Endothelial cell of umbilical vein (primary cell): Measurements from ENCODE around the gene KRTAP10-5. TPM values are rescaled to one million over a fixed set of nuclear protein-coding genes. Genes with fewer than 3 reads are reported as not detected.

ENCODE experiments used
- BruUV-seq: library from RNA; stranded (reverse); fragments of 400-500 nt; replicated peaks from 2 replicates; lab custom pipeline; 2021; lab: Mats Ljungman, UMichigan
- CTCF ChIA-PET: fragments of 300-600, 350-600 bp; sonication (Branson Sonifier 250); formaldehyde crosslinking; loops from one replicate; lab custom pipeline; 2021; ENCODE audit warnings: antibody characterized with exemption, inconsistent platforms; lab: Charles Lee
- POLR2A ChIA-PET: fragments of 300-600, 350-600 bp; sonication (Branson Sonifier 250); formaldehyde crosslinking; loops from one replicate; lab custom pipeline; 2021; ENCODE audit warnings: antibody characterized with exemption, inconsistent platforms; lab: Charles Lee
- DNase-seq: peaks from one replicate; pipeline ENCODE4 v3.0.0-alpha.2; 2011; ENCODE audit warnings: low read depth, low spot score
- FAIRE-seq: peaks from 2 replicates; lab custom pipeline; 2011; peaks lifted over from hg19 to GRCh38; lab: Jason Lieb, UNC
- H2AFZ ChIP-seq: 2 replicates; pipeline ENCODE4 v1.6.0; 2012; ENCODE audit warnings: low read depth, low read length, control low read depth, inconsistent platforms
- H3K27ac ChIP-seq: 2 replicates; pipeline ENCODE4 v1.5.1; 2011; ENCODE audit warnings: low read depth, mild to moderate bottlenecking, control low read depth, low read length, moderate library complexity; ENCODE audit not compliant: insufficient read depth
- H3K27me3 ChIP-seq, 2 experiments: 2 replicates each; pipeline versions ENCODE4 v1.6.0 to v1.6.1; 2011; ENCODE audit warnings: low read length in 2 of 2, mixed read lengths in 1 of 2; ENCODE audit not compliant: control insufficient read depth in 2 of 2, insufficient read depth in 2 of 2
- H3K36me3 ChIP-seq, 2 experiments: 2 replicates in 1 of 2; 3 replicates in 1 of 2; pipeline ENCODE4 v1.5.1; 2011; ENCODE audit warnings: low read length in 2 of 2, mild to moderate bottlenecking in 1 of 2, moderate library complexity in 1 of 2; ENCODE audit not compliant: control insufficient read depth in 2 of 2, insufficient read depth in 2 of 2; ENCODE audit errors: extremely low read depth in 1 of 2
- H3K4me1 ChIP-seq: 3 replicates; pipeline ENCODE4 v1.5.1; 2011; ENCODE audit warnings: mild to moderate bottlenecking, low read length; ENCODE audit not compliant: control insufficient read depth, insufficient read depth; ENCODE audit errors: extremely low read depth
- H3K4me2 ChIP-seq: 2 replicates; pipeline ENCODE4 v1.6.1; 2011; ENCODE audit warnings: low read length, control low read depth, mixed read lengths; ENCODE audit not compliant: insufficient read depth
- H3K4me3 ChIP-seq, 3 experiments: fragments of 200-600 bp in 1 of 3; sonication (generic), shearing (Covaris generic) in 1 of 3; replicated peaks in 1 of 3; 2 replicates each; pipeline ENCODE4 v1.5.1; 2011 to 2016; ENCODE audit warnings: control low read depth in 3 of 3, low read length in 3 of 3, mild to moderate bottlenecking in 2 of 3, inconsistent platforms in 1 of 3, low read depth in 1 of 3, moderate library complexity in 1 of 3; ENCODE audit not compliant: insufficient read depth in 1 of 3
- H3K79me2 ChIP-seq: 2 replicates; pipeline ENCODE4 v1.6.0; 2012; ENCODE audit warnings: low read length, inconsistent platforms; ENCODE audit not compliant: control insufficient read depth, insufficient read depth
- H3K9ac ChIP-seq: replicated peaks from 2 replicates; pipeline ENCODE3; 2011; ENCODE audit warnings: low read length, control low read depth; ENCODE audit not compliant: insufficient read depth; ENCODE audit errors: extremely low read depth
- H3K9me1 ChIP-seq: replicated peaks from 3 replicates; pipeline ENCODE4 v1.6.0; 2011; ENCODE audit warnings: mild to moderate bottlenecking, low read length; ENCODE audit not compliant: control insufficient read depth, insufficient read depth; ENCODE audit errors: extremely low read depth
- H3K9me3 ChIP-seq: replicated peaks from 2 replicates; pipeline ENCODE4 v1.5.1; 2012; ENCODE audit warnings: low read length, inconsistent platforms; ENCODE audit not compliant: control insufficient read depth, insufficient read depth
- H4K20me1 ChIP-seq: replicated peaks from 2 replicates; pipeline ENCODE3; 2011; ENCODE audit warnings: mild to moderate bottlenecking, low read length; ENCODE audit not compliant: control insufficient read depth, insufficient read depth; ENCODE audit errors: extremely low read depth
- CTCF ChIP-seq, 2 donors: IDR thresholded peaks; 1 replicate in 1 of 2; 2 replicates in 1 of 2; pipeline ENCODE4 v1.5.1; 2011; ENCODE audit warnings: low read length in 2 of 2, mild to moderate bottlenecking in 2 of 2, moderate library complexity in 2 of 2, control low read depth in 1 of 2, inconsistent platforms in 1 of 2, low read depth in 1 of 2; ENCODE audit not compliant: insufficient read depth in 1 of 2; ENCODE audit errors: extremely low read depth in 1 of 2
- EZH2 ChIP-seq: IDR thresholded peaks from 2 replicates; pipeline ENCODE4 v1.6.1; 2012; ENCODE audit warnings: borderline replicate concordance, low read depth, mild to moderate bottlenecking, moderate library complexity, low read length, inconsistent platforms; ENCODE audit not compliant: severe bottlenecking
- FOS ChIP-seq: IDR thresholded peaks from 2 replicates; pipeline ENCODE4 v1.6.1; 2011; ENCODE audit warnings: mild to moderate bottlenecking, low read length, moderate library complexity, borderline replicate concordance; ENCODE audit not compliant: insufficient read depth
- GATA2 ChIP-seq: IDR thresholded peaks from 2 replicates; pipeline ENCODE4 v1.7.0; 2011; ENCODE audit warnings: low read depth, mild to moderate bottlenecking, moderate library complexity, mixed read lengths, low read length; ENCODE audit not compliant: insufficient read length, insufficient read depth
- JUN ChIP-seq: IDR thresholded peaks from 2 replicates; pipeline ENCODE4 v1.6.1; 2011; ENCODE audit warnings: borderline replicate concordance, low read depth; ENCODE audit not compliant: insufficient read length, insufficient read depth
- MAX ChIP-seq: IDR thresholded peaks from 2 replicates; pipeline ENCODE4 v1.6.1; 2011; ENCODE audit not compliant: insufficient read depth, insufficient read length
- MYC ChIP-seq: IDR thresholded peaks from one replicate; pipeline ENCODE4 v1.6.1; 2011; ENCODE audit warnings: mild to moderate bottlenecking, low read depth, low read length
- POLR2A ChIP-seq: IDR thresholded peaks from 2 replicates; pipeline ENCODE4 v1.6.1; 2012; ENCODE audit warnings: low read depth, mild to moderate bottlenecking, control low read depth, low read length
- POLR2AphosphoS5 ChIP-seq: IDR thresholded peaks from 2 replicates; pipeline ENCODE4 v1.6.1; 2012; ENCODE audit warnings: low read depth, mild to moderate bottlenecking, control low read depth, low read length, moderate library complexity; ENCODE audit not compliant: insufficient read depth
- dilution Hi-C: fragments of 300-500 bp; cut with MboI; formaldehyde crosslinking; loops from one replicate; pipeline ENCODE4 v1.15.0; 2019; ENCODE audit warnings: low sequenced_read_pairs; ENCODE audit not compliant: extremely low pct_ligation_motif_present
- intact Hi-C: fragments of 100-400 bp; cut with micrococcal nuclease; formaldehyde crosslinking; loops from one replicate; pipeline ENCODE4 v1.10.0; 2022
- polyA plus RNA-seq, 4 experiments: library from polyadenylated mRNA; depleted of rRNA in 3 of 4; stranded (reverse) in 3 of 4; unstranded in 1 of 4; fragments of >200 nt; gene quantifications; 2 replicates each; pipeline versions ENCODE4 v1.2.1 to v1.2.3, GENCODE V29; 2011 to 2012; ENCODE audit warnings: missing spikeins in 1 of 4
- total RNA-seq: library from RNA; stranded (reverse); gene quantifications from 2 replicates; pipeline ENCODE4 v1.2.3, GENCODE V29; 2021

The KRTAP10-5 gene
- total and polyA plus RNA-seq, 2 donors (not counting 3 experiments of a cell fraction or from before 2014, with no cell fraction given) = not detected

- H3K9me3 ChIP-seq = no peaks in the 10 kb centered on the region
- no peak overlapping the region for H3K4me2 ChIP-seq
- BruUV-seq = no TSS peak
- H3K9me1 ChIP-seq = no peaks in the 10 kb centered on the region
- no peak for TF ChIP-seq MAX
- TF ChIP-seq GATA2 = no peak
- TF ChIP-seq FOS = no peak
- TF ChIP-seq POLR2A = no peak
- TF ChIP-seq MYC = no peak
- TF ChIP-seq EZH2 = no peak
- TF ChIP-seq JUN = no peak
- TF ChIP-seq CTCF (IDR thresholded peaks at IDR 0.05; ENCODE audit: extremely low read depth in 1 of 2, insufficient read depth in 1 of 2, low read depth in 1 of 2, low read length in 2 of 2) = no peak
- no peak for TF ChIP-seq POLR2AphosphoS5
- ChIA-PET CTCF (interaction anchor here (1.6 to 4.2 kb wide), 3 partner anchors 11 to 174 kb away, joined by 5 to 28 read pairs (median 20); no protein-coding TSS in a partner anchor), POLR2A (no interaction called here)
- no peak overlapping the region for H2AFZ ChIP-seq
- H3K27ac ChIP-seq = no peak overlapping the region
- no peak for DNase-seq
- H4K20me1 ChIP-seq = no peaks in the 10 kb centered on the region
- no peak for FAIRE-seq
- H3K27me3 ChIP-seq = no peaks in the 10 kb centered on the region
- no peaks in the 10 kb centered on the region for H3K36me3 ChIP-seq
- dilution Hi-C loops = no loop called here
- no peak overlapping the region for H3K4me3 ChIP-seq
- H3K9ac ChIP-seq = no peak overlapping the region
- H3K79me2 ChIP-seq = no peaks in the 10 kb centered on the region
- intact Hi-C loops = no loop called here
- no peaks in the 10 kb centered on the region for H3K4me1 ChIP-seq
Observed at GRCh38 chr21:44619886-44620285, 39.5 kb upstream of the KRTAP10-5 start.
